Osteoblast (primary cell): ENCODE data around the gene BGLAP. TPM values are rescaled to one million over a fixed set of nuclear protein-coding genes. Genes with fewer than 3 reads are reported as not detected.

Experiments
- DNase-seq: peaks from one replicate; pipeline ENCODE4 v3.0.0; 2011; ENCODE audit warnings: low spot score, mixed read lengths; ENCODE audit not compliant: insufficient read length; ENCODE audit errors: missing footprints
- H2AFZ ChIP-seq: 2 replicates; pipeline ENCODE4 v1.6.0; 2011; ENCODE audit warnings: mild to moderate bottlenecking, low read length
- H3K27ac ChIP-seq: 2 replicates; pipeline ENCODE4 v1.5.1; 2011; ENCODE audit warnings: mild to moderate bottlenecking, low read depth, low read length, moderate library complexity
- H3K27me3 ChIP-seq: 2 replicates; pipeline ENCODE4 v1.6.0; 2012; ENCODE audit warnings: mild to moderate bottlenecking, control low read depth, inconsistent platforms, low read length, moderate library complexity; ENCODE audit not compliant: insufficient read depth
- H3K36me3 ChIP-seq: 2 replicates; pipeline ENCODE4 v1.5.1; 2011; ENCODE audit warnings: mild to moderate bottlenecking, low read length, control low read depth, moderate library complexity; ENCODE audit not compliant: insufficient read depth
- H3K4me1 ChIP-seq: 2 replicates; pipeline ENCODE4 v1.5.1; 2011; ENCODE audit warnings: mild to moderate bottlenecking, low read length, control low read depth, moderate library complexity; ENCODE audit not compliant: insufficient read depth
- H3K4me2 ChIP-seq: 2 replicates; pipeline ENCODE4 v1.6.0; 2011; ENCODE audit warnings: mild to moderate bottlenecking, low read length; ENCODE audit not compliant: insufficient read depth
- H3K4me3 ChIP-seq: fragments of 200-600 bp; sonication (generic); 3 replicates; pipeline ENCODE4 v1.5.1; 2012; ENCODE audit warnings: mild to moderate bottlenecking, low read length, inconsistent platforms; ENCODE audit not compliant: insufficient read depth
- H3K79me2 ChIP-seq: 2 replicates; pipeline ENCODE4 v1.6.0; 2012; ENCODE audit warnings: mild to moderate bottlenecking, low read length, control low read depth, inconsistent platforms; ENCODE audit not compliant: insufficient read depth
- H3K9me3 ChIP-seq: 2 replicates; pipeline ENCODE4 v1.5.1; 2011; ENCODE audit warnings: low read depth, low read length, control low read depth
- H4K20me1 ChIP-seq: 2 replicates; pipeline ENCODE4 v1.6.0; 2012; ENCODE audit warnings: mild to moderate bottlenecking, low read length, control low read depth; ENCODE audit not compliant: insufficient read depth
- CTCF ChIP-seq: IDR thresholded peaks from 2 replicates; pipeline ENCODE4 v1.5.1; 2011; ENCODE audit warnings: mild to moderate bottlenecking, low read depth, low read length, moderate library complexity; ENCODE audit errors: extremely low read depth
- total RNA-seq: library from RNA; depleted of rRNA; stranded (reverse); fragments of >200 nt; gene quantifications from 2 replicates; pipeline ENCODE4 v1.2.3, GENCODE V29; 2012

The BGLAP gene
- total RNA-seq, 1 donor = 2.2 TPM

- no peak overlapping the region for H3K4me3 ChIP-seq
- no peaks in the 10 kb centered on the region for H3K27me3 ChIP-seq
- no peak for TF ChIP-seq CTCF
- H3K79me2 ChIP-seq = peaks cover 4% of the 10 kb centered on the region
- peaks cover 80% of the 10 kb centered on the region for H3K36me3 ChIP-seq
- peaks cover 15% of the 10 kb centered on the region for H3K4me1 ChIP-seq
- H2AFZ ChIP-seq = no peak overlapping the region
- H4K20me1 ChIP-seq = peaks cover 18% of the 10 kb centered on the region
- no peak for DNase-seq
- H3K4me2 ChIP-seq = no peak overlapping the region
- H3K9me3 ChIP-seq = no peaks in the 10 kb centered on the region
- no peak overlapping the region for H3K27ac ChIP-seq
These were observed 18.9 kb downstream of the BGLAP start for GRCh38 chr1:156260896-156261295.

- Histone ChIP-seq H3K36me3 (peaks cover 82% of the 10 kb centered on the region), H3K4me2 (peak overlapping the region; percentile 42), H3K27me3 (no peaks in the 10 kb centered on the region), H4K20me1 (peaks cover 18% of the 10 kb centered on the region), H3K4me1 (peaks cover 15% of the 10 kb centered on the region), H3K9me3 (no peaks in the 10 kb centered on the region), H3K4me3 (no peak overlapping the region), H3K27ac (peak overlapping the region; percentile 71), H3K79me2 (peaks cover 4% of the 10 kb centered on the region), H2AFZ (no peak overlapping the region)
- DNase-seq = peak; percentile 97
- TF ChIP-seq CTCF = no peak
These were observed 20.7 kb downstream of the BGLAP start for GRCh38 chr1:156262461-156263287.

- no peak overlapping the region for H3K4me2 ChIP-seq
These were observed 21.3 kb downstream of the BGLAP start for GRCh38 chr1:156263288-156263655.

More at GRCh38 chr1:156263288-156263655, 21.3 kb downstream of the BGLAP start:
- no peaks in the 10 kb centered on the region for H3K27me3 ChIP-seq
- H3K79me2 ChIP-seq = peaks cover 4% of the 10 kb centered on the region
- peaks cover 15% of the 10 kb centered on the region for H3K4me1 ChIP-seq
- H3K36me3 ChIP-seq = peaks cover 82% of the 10 kb centered on the region
- no peak for DNase-seq
- H3K27ac ChIP-seq = peak overlapping the region; percentile 71
- no peak for TF ChIP-seq CTCF
- H4K20me1 ChIP-seq = peaks cover 18% of the 10 kb centered on the region
- no peaks in the 10 kb centered on the region for H3K9me3 ChIP-seq
- H3K4me3 ChIP-seq = no peak overlapping the region
- no peak overlapping the region for H2AFZ ChIP-seq
